IPS-20b (cell line): ENCODE data around the gene AURKB.

Experiments used
- H3K27ac ChIP-seq: one replicate; pipeline ENCODE4 v1.5.1; 2013; ENCODE audit warnings: low read length
- H3K27me3 ChIP-seq: 2 replicates; pipeline ENCODE4 v1.6.1; 2013; ENCODE audit warnings: mild to moderate bottlenecking, low read length, inconsistent platforms; ENCODE audit not compliant: insufficient read depth
- H3K36me3 ChIP-seq: 2 replicates; pipeline ENCODE4 v1.6.1; 2013; ENCODE audit warnings: low read depth, mild to moderate bottlenecking, inconsistent platforms, low read length, moderate library complexity; ENCODE audit not compliant: insufficient read depth
- H3K4me1 ChIP-seq: 2 replicates; pipeline ENCODE4 v1.6.1; 2013; ENCODE audit warnings: mild to moderate bottlenecking, control low read depth, inconsistent platforms, low read length, moderate library complexity; ENCODE audit not compliant: insufficient read depth
- H3K4me3 ChIP-seq: 2 replicates; pipeline ENCODE4 v1.5.1; 2013; ENCODE audit warnings: mild to moderate bottlenecking, low read length, inconsistent platforms
- H3K9ac ChIP-seq: 2 replicates; pipeline ENCODE4 v1.6.1; 2013; ENCODE audit warnings: low read depth, mild to moderate bottlenecking, inconsistent platforms, low read length, moderate library complexity
- H3K9me3 ChIP-seq: 2 replicates; pipeline ENCODE4 v1.6.1; 2013; ENCODE audit warnings: mild to moderate bottlenecking, low read depth, low read length, inconsistent platforms; ENCODE audit not compliant: insufficient read depth

AURKB gene

DNA sequence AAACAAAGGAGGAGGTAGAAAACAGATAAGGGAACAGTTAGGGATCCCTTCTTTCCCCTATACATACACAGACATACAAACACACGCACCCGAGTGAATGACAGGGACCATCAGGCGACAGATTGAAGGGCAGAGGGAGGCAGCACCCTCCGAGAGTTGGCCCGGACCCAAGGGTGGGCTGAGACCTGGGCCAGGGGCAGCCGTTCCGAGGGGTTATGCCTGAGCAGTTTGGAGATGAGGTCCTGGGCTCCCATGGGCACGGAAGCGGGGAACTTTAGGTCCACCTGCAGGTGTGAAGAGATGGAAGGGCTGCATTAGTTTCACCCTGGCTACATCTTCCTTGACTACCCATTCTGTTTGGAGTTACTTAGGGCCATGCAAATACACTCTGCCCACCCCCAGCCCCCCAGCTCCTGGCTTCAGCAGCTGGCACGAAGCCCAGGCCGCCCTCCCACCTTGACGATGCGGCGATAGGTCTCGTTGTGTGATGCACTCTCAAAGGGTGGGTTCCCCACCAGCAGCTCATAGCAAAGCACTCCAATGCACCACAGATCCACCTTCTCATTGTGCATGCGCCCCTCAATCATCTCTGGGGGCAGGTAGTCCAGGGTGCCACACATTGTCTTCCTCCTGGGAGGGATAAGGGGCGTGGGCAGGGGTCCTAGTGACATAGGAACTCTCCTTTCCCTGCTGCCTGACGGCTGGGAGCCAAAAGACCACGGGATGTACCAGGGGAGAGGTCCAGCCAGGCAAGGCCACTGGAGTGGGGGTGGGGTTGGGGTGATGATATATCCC, 5.4 kb downstream of the AURKB start:
- Histone ChIP-seq H3K9me3 (no peaks in the 10 kb centered on the region), H3K4me1 (peaks cover 3% of the 10 kb centered on the region; the same call in 1 of the 2 replicates), H3K36me3 (peaks cover 52% of the 10 kb centered on the region), H3K27ac (no peak overlapping the region), H3K27me3 (no peaks in the 10 kb centered on the region), H3K4me3 (no peak overlapping the region), H3K9ac (no peak overlapping the region)

DNA sequence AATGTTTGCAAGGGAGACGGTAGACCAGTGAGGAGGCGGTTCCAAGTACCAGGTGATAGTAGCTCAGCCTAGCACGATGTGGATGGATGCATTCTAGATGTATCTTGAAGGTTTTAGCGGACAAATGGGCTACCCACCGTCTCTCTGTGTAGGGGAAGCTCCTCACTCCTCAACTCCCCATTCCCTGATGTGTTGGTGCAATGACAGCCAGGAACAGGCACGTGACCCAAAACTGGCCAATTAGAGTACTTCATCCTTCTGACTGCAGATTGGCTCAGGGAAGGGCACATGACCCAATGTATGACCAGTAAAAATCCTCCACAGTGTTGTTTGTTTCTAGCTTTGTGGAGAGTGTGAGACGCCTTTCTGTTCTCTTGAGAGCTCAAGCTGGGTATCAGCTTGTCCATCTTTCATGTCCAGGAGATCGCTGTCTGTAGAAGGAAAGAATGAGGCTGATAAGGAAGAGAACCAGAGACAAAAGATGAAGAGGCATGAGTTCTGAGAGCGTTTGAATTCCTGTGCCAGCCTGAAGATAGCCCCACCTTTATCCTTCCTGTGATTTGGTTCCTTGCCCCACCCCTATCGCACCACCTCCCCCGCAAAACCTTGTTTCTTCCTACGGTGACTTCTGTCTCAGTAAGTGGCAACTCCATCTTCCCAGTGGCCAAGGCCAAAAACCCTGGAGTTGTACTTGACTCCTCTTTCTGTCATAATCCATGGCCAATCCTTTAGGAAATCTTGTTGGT, 18.1 kb downstream of the AURKB start:
- H3K4me1 ChIP-seq, result peaks cover 18% of the 10 kb centered on the region; the same call in 1 of the 2 replicates
- H3K27me3 ChIP-seq, result peaks cover 18% of the 10 kb centered on the region
- no peak overlapping the region for H3K27ac ChIP-seq
- H3K9me3 ChIP-seq, result no peaks in the 10 kb centered on the region
- H3K4me3 ChIP-seq, result peak overlapping the region; percentile 74
- H3K9ac ChIP-seq, result peak overlapping the region; percentile 72; the same call in 1 of the 2 replicates
- H3K36me3 ChIP-seq, result no peaks in the 10 kb centered on the region

GRCh38 chr17:8190506-8190905, 19.9 kb downstream of the AURKB start:
- Histone ChIP-seq H3K27ac (no peak overlapping the region), H3K9ac (no peak overlapping the region; the same call in 1 of the 2 replicates), H3K9me3 (no peaks in the 10 kb centered on the region), H3K36me3 (no peaks in the 10 kb centered on the region), H3K4me3 (peak overlapping the region; percentile 49; the same call in 1 of the 2 replicates), H3K4me1 (peaks cover 18% of the 10 kb centered on the region; the same call in 1 of the 2 replicates), H3K27me3 (peaks cover 18% of the 10 kb centered on the region)

DNA sequence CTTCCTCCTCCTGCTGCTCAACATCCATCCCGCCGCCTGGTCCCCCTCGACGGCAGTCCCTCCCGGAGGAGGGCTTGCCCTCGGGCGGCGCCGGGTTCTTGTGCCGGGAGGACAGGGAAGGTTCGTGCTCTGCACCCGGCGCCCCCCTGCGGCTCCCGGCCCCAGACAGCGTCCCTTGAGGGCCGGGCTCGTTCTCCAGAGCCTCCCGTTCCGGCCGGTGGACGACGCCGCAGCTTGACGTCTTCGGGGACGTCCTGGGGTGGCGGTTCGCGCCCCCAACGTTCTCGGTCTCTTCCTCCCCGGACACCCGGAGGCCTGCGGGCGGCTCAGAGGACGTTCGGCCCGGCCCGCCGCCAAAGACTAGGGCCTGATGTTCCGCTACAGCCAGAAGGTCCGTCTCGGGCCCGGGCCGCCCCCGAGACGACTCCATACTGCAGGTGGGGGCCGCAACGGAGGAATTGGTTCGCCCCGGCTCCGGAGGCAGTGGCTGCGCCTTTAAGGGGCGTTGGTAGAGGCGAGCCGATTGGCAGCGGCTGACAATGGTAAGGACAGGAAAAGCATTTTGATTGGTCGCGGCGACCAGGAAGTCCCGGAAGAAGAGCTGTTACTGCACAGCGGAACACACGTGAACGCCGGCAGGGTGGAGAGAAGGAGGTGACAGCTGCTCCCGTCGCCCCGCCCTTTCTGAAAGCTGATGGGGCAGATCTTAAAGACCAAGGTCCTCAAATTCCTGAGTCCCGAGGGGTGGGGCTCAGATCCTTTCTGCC, 20.5 kb downstream of the AURKB start, which contains the start of gene BORCS6:
Gene BORCS6 (minus strand): TSS at position 470 of the 767 bp plus-strand sequence. CDS start 40 bp downstream, at position 430.
- Histone ChIP-seq H3K4me3 (peak within 1 kb of the TSS; percentile 80), H3K27ac (no peak within 1 kb of the TSS), H3K27me3 (peaks cover 18% of the 10 kb centered on the region), H3K9me3 (no peaks in the 10 kb centered on the region), H3K9ac (no peak within 1 kb of the TSS; the same call in 1 of the 2 replicates), H3K4me1 (peaks cover 18% of the 10 kb centered on the region; the same call in 1 of the 2 replicates), H3K36me3 (no peaks in the 10 kb centered on the region)

DNA sequence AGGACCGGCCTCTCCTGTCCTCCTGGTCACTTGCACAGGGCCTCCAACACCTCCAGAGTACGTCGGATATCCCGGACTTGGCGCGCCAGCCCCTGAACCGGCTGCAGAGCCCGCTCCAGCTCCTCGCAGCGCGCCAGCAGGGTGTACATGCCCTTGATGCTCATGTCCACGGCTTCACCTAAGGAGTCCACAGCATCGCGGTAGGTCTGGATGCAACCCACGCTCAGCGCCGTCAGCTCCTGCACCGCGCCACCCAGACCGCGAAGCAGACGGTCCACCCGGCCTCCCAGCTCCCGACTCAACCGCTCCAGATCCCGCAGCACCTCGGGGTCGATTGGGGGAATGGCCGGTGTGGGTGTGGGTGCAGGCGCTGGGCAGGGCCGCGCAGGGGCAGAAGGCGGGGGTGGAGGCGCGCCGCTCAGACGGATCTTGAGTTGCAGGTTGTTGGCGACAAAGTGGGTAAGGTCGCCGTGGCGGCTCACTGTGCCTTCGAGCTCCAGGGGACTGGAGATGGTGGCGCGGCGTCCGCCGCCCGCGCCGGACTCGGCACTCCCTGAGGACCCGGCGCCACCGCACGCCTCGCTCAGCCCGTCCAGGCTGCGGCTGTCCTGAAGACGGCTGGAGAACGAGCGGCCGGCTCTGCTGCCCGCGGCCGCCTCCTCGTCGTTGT, 21.2 kb downstream of the AURKB start:
- no peaks in the 10 kb centered on the region for H3K36me3 ChIP-seq
- peaks cover 18% of the 10 kb centered on the region; the same call in 1 of the 2 replicates for H3K4me1 ChIP-seq
- peak overlapping the region; percentile 80 for H3K4me3 ChIP-seq
- peaks cover 18% of the 10 kb centered on the region for H3K27me3 ChIP-seq
- H3K9ac ChIP-seq, result no peak overlapping the region
- no peak overlapping the region for H3K27ac ChIP-seq
- no peaks in the 10 kb centered on the region for H3K9me3 ChIP-seq

DNA sequence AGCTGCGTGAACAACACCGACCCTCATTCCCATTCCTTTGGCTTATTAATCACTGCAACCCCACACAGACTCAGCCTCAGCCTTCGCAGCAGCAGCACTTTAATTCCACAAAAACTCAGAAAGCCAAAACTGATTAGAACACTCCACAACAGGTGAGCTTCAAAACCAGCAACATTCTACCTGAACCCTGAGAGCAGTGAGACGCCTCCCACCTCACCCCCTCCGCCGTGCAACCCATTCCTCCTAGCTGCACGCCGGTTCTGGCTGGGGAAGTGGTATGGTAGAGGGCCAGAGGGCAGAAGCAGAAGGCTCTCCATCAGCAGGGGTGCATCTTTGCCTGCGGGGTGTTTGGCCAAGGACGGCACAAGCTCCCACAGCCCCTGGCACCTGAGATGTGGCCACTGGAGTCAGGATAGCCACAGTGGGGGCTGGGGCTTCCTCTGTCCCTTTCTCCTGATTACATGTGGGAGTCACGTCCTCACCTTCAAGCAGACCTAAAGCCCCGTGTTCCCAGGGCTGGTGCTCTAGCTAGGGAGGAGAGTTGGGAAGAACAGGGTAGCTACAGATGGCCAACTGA, 22.0 kb downstream of the AURKB start:
- Histone ChIP-seq H3K27ac (no peak overlapping the region), H3K36me3 (no peaks in the 10 kb centered on the region)

GRCh38 chr17:8187517-8188262, 22.7 kb downstream of the AURKB start:
- Histone ChIP-seq H3K4me3 (peak overlapping the region; percentile 80), H3K36me3 (no peaks in the 10 kb centered on the region), H3K9ac (peak overlapping the region; percentile 53; the same call in 1 of the 2 replicates), H3K27me3 (peaks cover 18% of the 10 kb centered on the region), H3K27ac (no peak overlapping the region), H3K4me1 (peaks cover 17% of the 10 kb centered on the region; the same call in 1 of the 2 replicates), H3K9me3 (no peaks in the 10 kb centered on the region)

More for the DNA sequence above, 22.0 kb downstream of the AURKB start:
- H3K9ac ChIP-seq, result peak overlapping the region; percentile 2; the same call in 1 of the 2 replicates
- peaks cover 18% of the 10 kb centered on the region; the same call in 1 of the 2 replicates for H3K4me1 ChIP-seq
- H3K27me3 ChIP-seq, result peaks cover 18% of the 10 kb centered on the region
- H3K9me3 ChIP-seq, result no peaks in the 10 kb centered on the region
- H3K4me3 ChIP-seq, result peak overlapping the region; percentile 80

DNA sequence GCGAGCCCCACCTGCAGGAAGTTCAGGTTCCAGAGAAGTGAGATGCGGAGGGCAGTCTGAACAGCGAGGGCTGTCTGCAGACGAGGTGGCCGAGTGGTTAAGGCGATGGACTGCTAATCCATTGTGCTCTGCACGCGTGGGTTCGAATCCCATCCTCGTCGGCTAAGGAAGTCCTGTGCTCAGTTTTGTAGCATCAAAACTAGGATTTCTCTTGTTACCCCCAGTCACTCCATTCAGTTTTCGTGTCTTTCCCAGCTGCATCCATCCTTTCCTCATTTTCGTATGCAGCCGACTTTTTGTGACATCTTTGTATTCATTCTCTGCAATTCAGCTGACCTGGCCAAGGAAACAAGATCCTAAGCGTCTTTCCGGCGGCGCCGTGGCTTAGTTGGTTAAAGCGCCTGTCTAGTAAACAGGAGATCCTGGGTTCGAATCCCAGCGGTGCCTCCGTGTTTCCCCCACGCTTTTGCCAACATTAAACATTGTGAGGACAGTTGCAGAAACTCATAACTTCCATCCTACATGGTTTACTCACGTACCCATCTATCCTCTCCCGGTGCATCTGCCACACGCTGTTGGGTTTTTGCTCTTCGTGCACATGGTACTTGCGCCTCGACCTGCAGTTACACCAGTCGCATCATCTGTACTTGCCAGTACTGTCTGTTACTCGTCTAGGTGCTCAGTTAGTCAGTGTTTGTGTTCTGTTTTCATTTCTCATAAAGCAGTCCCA, 23.4 kb downstream of the AURKB start:
- peak overlapping the region; percentile 80 for H3K4me3 ChIP-seq
- peak overlapping the region; percentile 82; the same call in 1 of the 2 replicates for H3K9ac ChIP-seq
- H3K27me3 ChIP-seq, result peaks cover 18% of the 10 kb centered on the region
- no peaks in the 10 kb centered on the region for H3K36me3 ChIP-seq
- H3K27ac ChIP-seq, result no peak overlapping the region
- peaks cover 15% of the 10 kb centered on the region; the same call in 1 of the 2 replicates for H3K4me1 ChIP-seq
- H3K9me3 ChIP-seq, result no peaks in the 10 kb centered on the region

DNA sequence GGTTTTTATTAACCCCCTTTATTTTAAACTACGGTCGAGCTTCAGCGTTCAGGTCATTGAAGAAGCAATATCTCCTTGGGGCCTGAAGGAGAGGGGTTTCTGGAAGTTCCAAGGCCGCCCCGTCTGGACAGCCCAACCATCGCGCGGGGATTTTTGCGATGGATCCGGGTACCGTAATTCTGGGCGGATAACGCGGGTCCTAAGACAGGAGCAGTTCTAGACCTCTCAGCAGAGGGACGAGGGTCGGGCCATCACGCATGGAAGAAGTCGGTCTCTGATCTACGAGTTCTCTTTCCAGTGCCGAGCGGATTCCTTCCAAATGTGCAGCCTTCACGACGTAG, 24.0 kb downstream of the AURKB start:
- H3K4me3 ChIP-seq, result peak overlapping the region; percentile 80
- no peak overlapping the region for H3K27ac ChIP-seq
- no peaks in the 10 kb centered on the region for H3K9me3 ChIP-seq
- peaks cover 12% of the 10 kb centered on the region; the same call in 1 of the 2 replicates for H3K4me1 ChIP-seq
- peak overlapping the region; percentile 82; the same call in 1 of the 2 replicates for H3K9ac ChIP-seq
- H3K27me3 ChIP-seq, result peaks cover 18% of the 10 kb centered on the region
- H3K36me3 ChIP-seq, result no peaks in the 10 kb centered on the region
